Stimulated activated CD8-positive, alpha-beta memory T cell treated with anti-CD3 and anti-CD28 coated beads, Interleukin-15, amount 100 ng/mL, for 4 hours (primary cell): ENCODE data around the gene SLC35F4.
"Not testable (repeated sequence)": the region's sequence is repeated elsewhere in the genome, so short reads cannot be mapped to it uniquely, and the experiment has no call there.

Experiments
- DNase-seq, 2 donors: peaks; one replicate each; pipeline ENCODE4 v3.0.0-alpha.2; 2020; ENCODE audit warnings: low read depth in 2 of 2

Gene SLC35F4

GRCh38 chr14:57865403-57866198, at the start of gene SLC35F4:
SLC35F4 (minus strand) TSS chr14:57866092.
- DNase-seq = no peak

- no peak for DNase-seq
Observed at GRCh38 chr14:57909626-57910025, 43.7 kb upstream of the SLC35F4 start.

- DNase-seq = no peak
Observed at GRCh38 chr14:57903954-57904353, 38.1 kb upstream of the SLC35F4 start.

- DNase-seq = no peak
Observed at GRCh38 chr14:57898837-57899572, 33.1 kb upstream of the SLC35F4 start.

- no peak for DNase-seq
Observed at GRCh38 chr14:57897144-57897748, 31.4 kb upstream of the SLC35F4 start.

GRCh38 chr14:57889245-57889644, 23.4 kb upstream of the SLC35F4 start:
- no peak for DNase-seq

- no peak for DNase-seq
Observed at GRCh38 chr14:57884175-57884574, 18.3 kb upstream of the SLC35F4 start.

GRCh38 chr14:57883061-57883460, 17.2 kb upstream of the SLC35F4 start:
- DNase-seq = no peak

- DNase-seq = no peak
Observed at GRCh38 chr14:57879516-57879915, 13.6 kb upstream of the SLC35F4 start.

- DNase-seq = no peak
Observed at GRCh38 chr14:57875985-57876384, 10.1 kb upstream of the SLC35F4 start.

GRCh38 chr14:57875296-57875695, 9.4 kb upstream of the SLC35F4 start:
- DNase-seq = no peak

GRCh38 chr14:57871459-57872080, 5.7 kb upstream of the SLC35F4 start:
- DNase-seq = no peak

GRCh38 chr14:57870686-57871457, 5.0 kb upstream of the SLC35F4 start:
- no peak for DNase-seq

GRCh38 chr14:57869617-57870016, 3.7 kb upstream of the SLC35F4 start:
- DNase-seq = no peak

- DNase-seq = no peak
Observed at GRCh38 chr14:57866199-57866705, 360 bp upstream of the SLC35F4 start.

- DNase-seq = no peak
Observed at GRCh38 chr14:57865066-57865402, 858 bp downstream of the SLC35F4 start.

- DNase-seq = no peak
Observed at GRCh38 chr14:57864659-57865058, 1.2 kb downstream of the SLC35F4 start.

- no peak for DNase-seq
Observed at GRCh38 chr14:57863471-57863870, 2.4 kb downstream of the SLC35F4 start.

- not testable (repeated sequence) for DNase-seq
Observed at GRCh38 chr14:57855666-57856065, 10.2 kb downstream of the SLC35F4 start.

GRCh38 chr14:57854571-57854970, 11.3 kb downstream of the SLC35F4 start:
- DNase-seq = no peak

- no peak for DNase-seq
Observed at GRCh38 chr14:57851354-57851753, 14.5 kb downstream of the SLC35F4 start.
